Measurements from ENCODE around the gene AADACL3.

The AADACL3 gene

DNA sequence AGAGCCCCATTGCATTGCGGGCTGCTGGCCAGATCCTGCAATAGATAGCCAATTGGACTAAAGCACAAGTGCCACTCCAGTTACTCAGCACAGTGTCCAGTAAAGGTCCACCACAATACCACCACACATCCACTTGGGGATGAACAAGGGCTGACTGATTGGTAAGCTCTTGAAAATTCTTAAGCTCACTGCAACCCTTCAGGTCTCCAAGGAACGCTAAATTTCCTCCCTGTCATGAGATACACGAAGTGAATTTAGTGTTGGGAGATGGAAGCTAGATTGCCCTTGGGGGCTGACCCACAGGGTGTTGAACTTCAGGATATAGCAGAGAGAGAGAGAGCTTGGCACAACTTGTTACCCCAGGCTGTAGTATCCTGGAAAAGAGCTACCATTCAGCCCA is 9.8 kb upstream of the AADACL3 start:
- Histone ChIP-seq H4K20me1 (ENCODE audit: insufficient read depth, low read length) (no peaks in the 10 kb centered on the region), H3F3A (ENCODE audit: insufficient read depth, low read length) (no peaks in the 10 kb centered on the region), H3K4me3 (ENCODE audit: low read length) (no peak overlapping the region), H3K4me1 (ENCODE audit: low read length) (no peaks in the 10 kb centered on the region), H3K27me3 (replicated peaks; ENCODE audit: insufficient read depth, low read length) (no peaks in the 10 kb centered on the region), H3K36me3 (replicated peaks; ENCODE audit: insufficient read depth, low read length) (no peaks in the 10 kb centered on the region), H3K4me2 (ENCODE audit: low read depth, low read length) (no peak overlapping the region), H3K9me2 (replicated peaks; ENCODE audit: insufficient read depth, low read length) (no peaks in the 10 kb centered on the region), H3K9ac (ENCODE audit: low read length) (no peak overlapping the region), H3K79me2 (ENCODE audit: low read length) (no peaks in the 10 kb centered on the region), H2AFZ (ENCODE audit: low read length) (no peak overlapping the region), H3K27ac (ENCODE audit: low read length) (no peak overlapping the region), H3K9me3 (replicated peaks; ENCODE audit: insufficient read depth, low read length) (no peaks in the 10 kb centered on the region)
- no peak for DNase-seq
- TF ChIP-seq EZH2 (optimal IDR thresholded peaks at IDR 0.05; ENCODE audit: low read depth, low read length) (no peak), EZH2phosphoT487 (IDR thresholded peaks at IDR 0.05; ENCODE audit: low read length) (no peak)
- TF ChIP-seq, protein P1, sequence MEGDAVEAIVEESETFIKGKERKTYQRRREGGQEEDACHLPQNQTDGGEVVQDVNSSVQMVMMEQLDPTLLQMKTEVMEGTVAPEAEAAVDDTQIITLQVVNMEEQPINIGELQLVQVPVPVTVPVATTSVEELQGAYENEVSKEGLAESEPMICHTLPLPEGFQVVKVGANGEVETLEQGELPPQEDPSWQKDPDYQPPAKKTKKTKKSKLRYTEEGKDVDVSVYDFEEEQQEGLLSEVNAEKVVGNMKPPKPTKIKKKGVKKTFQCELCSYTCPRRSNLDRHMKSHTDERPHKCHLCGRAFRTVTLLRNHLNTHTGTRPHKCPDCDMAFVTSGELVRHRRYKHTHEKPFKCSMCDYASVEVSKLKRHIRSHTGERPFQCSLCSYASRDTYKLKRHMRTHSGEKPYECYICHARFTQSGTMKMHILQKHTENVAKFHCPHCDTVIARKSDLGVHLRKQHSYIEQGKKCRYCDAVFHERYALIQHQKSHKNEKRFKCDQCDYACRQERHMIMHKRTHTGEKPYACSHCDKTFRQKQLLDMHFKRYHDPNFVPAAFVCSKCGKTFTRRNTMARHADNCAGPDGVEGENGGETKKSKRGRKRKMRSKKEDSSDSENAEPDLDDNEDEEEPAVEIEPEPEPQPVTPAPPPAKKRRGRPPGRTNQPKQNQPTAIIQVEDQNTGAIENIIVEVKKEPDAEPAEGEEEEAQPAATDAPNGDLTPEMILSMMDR (IDR thresholded peaks at IDR 0.05; ENCODE audit: low read length) = no peak

DNA sequence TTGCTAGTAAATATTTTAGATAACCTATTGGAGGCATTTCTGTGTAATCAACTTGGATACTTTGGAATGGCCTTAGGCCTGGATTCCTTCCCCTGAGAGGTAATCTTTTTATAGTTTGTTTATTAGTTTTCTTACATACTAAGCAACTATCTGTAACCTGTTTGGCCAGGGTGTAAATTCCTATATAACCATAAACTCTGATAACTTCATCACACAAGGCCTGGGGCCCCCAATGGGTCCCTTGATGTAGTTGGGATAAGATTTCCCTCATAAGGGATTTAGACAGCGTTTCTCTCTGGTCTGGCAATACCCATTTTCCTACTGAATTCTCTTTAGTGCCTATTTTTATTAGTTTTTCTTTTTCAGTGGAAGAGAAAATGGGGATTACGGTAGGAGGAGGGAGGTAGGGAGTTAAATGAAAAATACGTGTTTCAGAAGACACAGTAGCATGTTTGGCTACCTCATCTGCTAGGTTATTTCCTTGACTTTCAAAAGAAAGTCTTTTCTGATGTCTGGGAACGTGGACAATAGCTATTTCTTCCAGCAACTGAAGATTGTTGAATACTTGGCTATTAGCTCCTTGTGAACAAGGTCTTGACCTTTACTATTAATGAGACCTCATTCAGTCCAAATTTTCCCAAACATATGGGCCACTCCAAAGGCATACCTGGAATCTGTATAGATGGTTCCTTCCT is 7.4 kb upstream of the AADACL3 start:
- Histone ChIP-seq H3K36me3 (replicated peaks; ENCODE audit: insufficient read depth, low read length) (no peaks in the 10 kb centered on the region), H3K27ac (ENCODE audit: low read length) (no peak overlapping the region), H3K4me2 (ENCODE audit: low read depth, low read length) (no peak overlapping the region), H3K4me1 (ENCODE audit: low read length) (no peaks in the 10 kb centered on the region), H4K20me1 (ENCODE audit: insufficient read depth, low read length) (no peaks in the 10 kb centered on the region), H3K9me3 (replicated peaks; ENCODE audit: insufficient read depth, low read length) (no peaks in the 10 kb centered on the region), H3K4me3 (ENCODE audit: low read length) (no peak overlapping the region), H3K27me3 (replicated peaks; ENCODE audit: insufficient read depth, low read length) (no peaks in the 10 kb centered on the region), H3F3A (ENCODE audit: insufficient read depth, low read length) (no peaks in the 10 kb centered on the region), H3K9ac (ENCODE audit: low read length) (no peak overlapping the region), H3K9me2 (replicated peaks; ENCODE audit: insufficient read depth, low read length) (no peaks in the 10 kb centered on the region), H2AFZ (ENCODE audit: low read length) (no peak overlapping the region), H3K79me2 (ENCODE audit: low read length) (no peaks in the 10 kb centered on the region)
- DNase-seq = no peak
- TF ChIP-seq EZH2 (optimal IDR thresholded peaks at IDR 0.05; ENCODE audit: low read depth, low read length) (no peak), EZH2phosphoT487 (IDR thresholded peaks at IDR 0.05; ENCODE audit: low read length) (no peak)
- TF ChIP-seq, protein P1 (IDR thresholded peaks at IDR 0.05; ENCODE audit: low read length) = no peak

DNA sequence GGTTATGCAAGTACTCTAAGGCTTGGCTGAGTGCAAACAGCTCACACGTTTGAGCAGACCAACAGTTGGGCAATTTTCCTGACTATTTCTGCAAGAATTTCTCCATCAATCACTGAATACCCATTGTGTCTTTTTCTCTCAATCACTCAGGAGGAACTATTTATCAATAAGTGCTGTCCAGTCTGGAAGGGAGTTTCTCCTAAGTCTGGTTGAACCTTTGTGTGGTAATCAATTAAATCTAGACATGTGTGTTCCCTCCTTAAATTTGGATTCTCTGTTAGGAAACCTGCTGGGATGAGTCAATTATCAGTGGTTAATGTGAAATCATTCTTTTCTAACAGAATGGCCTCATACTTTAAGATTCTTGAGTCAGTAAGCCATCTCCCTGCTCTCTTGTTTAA is 6.8 kb upstream of the AADACL3 start:
- no peak for DNase-seq
- TF ChIP-seq EZH2phosphoT487 (IDR thresholded peaks at IDR 0.05; ENCODE audit: low read length) = no peak
- TF ChIP-seq EZH2 (optimal IDR thresholded peaks at IDR 0.05; ENCODE audit: low read depth, low read length) = no peak
- TF ChIP-seq, protein P1 (IDR thresholded peaks at IDR 0.05; ENCODE audit: low read length) = no peak
- H3K79me2 ChIP-seq (ENCODE audit: low read length) = no peaks in the 10 kb centered on the region
- H3K9ac ChIP-seq (ENCODE audit: low read length) = no peak overlapping the region
- H3K27me3 ChIP-seq (replicated peaks; ENCODE audit: insufficient read depth, low read length) = no peaks in the 10 kb centered on the region
- no peak overlapping the region for H3K27ac ChIP-seq (ENCODE audit: low read length)
- no peaks in the 10 kb centered on the region for H4K20me1 ChIP-seq (ENCODE audit: insufficient read depth, low read length)
- no peaks in the 10 kb centered on the region for H3K4me1 ChIP-seq (ENCODE audit: low read length)
- H2AFZ ChIP-seq (ENCODE audit: low read length) = no peak overlapping the region
- no peaks in the 10 kb centered on the region for H3K9me3 ChIP-seq (replicated peaks; ENCODE audit: insufficient read depth, low read length)
- no peaks in the 10 kb centered on the region for H3F3A ChIP-seq (ENCODE audit: insufficient read depth, low read length)
- H3K4me3 ChIP-seq (ENCODE audit: low read length) = no peak overlapping the region
- H3K4me2 ChIP-seq (ENCODE audit: low read depth, low read length) = no peak overlapping the region
- H3K9me2 ChIP-seq (replicated peaks; ENCODE audit: insufficient read depth, low read length) = no peaks in the 10 kb centered on the region
- H3K36me3 ChIP-seq (replicated peaks; ENCODE audit: insufficient read depth, low read length) = no peaks in the 10 kb centered on the region

All from MM.1S (cell line).